NCI-H146 treated with DMSO at 0.1 percent for 48 hours (cell line): Measurements from ENCODE around the gene NCKAP5L.
"Not testable (repeated sequence)": the region's sequence is repeated elsewhere in the genome, so short reads cannot be mapped to it uniquely, and the experiment has no call there.

Experiments used
- DNase-seq: peaks from one replicate; lab custom pipeline; 2025; ENCODE audit not compliant: unreplicated experiment; lab: John Stamatoyannopoulos, UW

The NCKAP5L gene

GRCh38 chr12:49865109-49865781, 37.0 kb upstream of the NCKAP5L start:
- DNase-seq, result no peak

GRCh38 chr12:49864798-49865090, 36.5 kb upstream of the NCKAP5L start:
- DNase-seq, result no peak

GRCh38 chr12:49863946-49864797, 36.0 kb upstream of the NCKAP5L start:
- no peak for DNase-seq

GRCh38 chr12:49860921-49861320, 32.7 kb upstream of the NCKAP5L start:
- DNase-seq, result not testable (repeated sequence)

GRCh38 chr12:49855890-49856289, 27.7 kb upstream of the NCKAP5L start:
- DNase-seq, result not testable (repeated sequence)

GRCh38 chr12:49854976-49855375, 26.8 kb upstream of the NCKAP5L start:
- DNase-seq, result no peak

GRCh38 chr12:49853671-49854070, 25.5 kb upstream of the NCKAP5L start:
- no peak for DNase-seq

GRCh38 chr12:49847161-49847560, 18.9 kb upstream of the NCKAP5L start:
- no peak for DNase-seq

- no peak for DNase-seq
Measured at GRCh38 chr12:49846032-49846431, 17.8 kb upstream of the NCKAP5L start.

- DNase-seq, result no peak
Measured at GRCh38 chr12:49843876-49844437, 15.7 kb upstream of the NCKAP5L start.

GRCh38 chr12:49843411-49843810, 15.2 kb upstream of the NCKAP5L start:
- no peak for DNase-seq

- peak; percentile 91 for DNase-seq
Measured at GRCh38 chr12:49842519-49843352, 14.5 kb upstream of the NCKAP5L start, which contains the start of gene BCDIN3D. BCDIN3D (minus strand) TSS chr12:49843106; CDS start chr12:49843087, 19 bp downstream.

- peak; percentile 29 for DNase-seq
Measured at GRCh38 chr12:49838973-49839633, 10.9 kb upstream of the NCKAP5L start.

- DNase-seq, result no peak
Measured at GRCh38 chr12:49832836-49833421, 4.7 kb upstream of the NCKAP5L start.

- no peak for DNase-seq
Measured at GRCh38 chr12:49831717-49832116, 3.5 kb upstream of the NCKAP5L start.

GRCh38 chr12:49827401-49828099, 663 bp downstream of the NCKAP5L start:
- peak; percentile 40 for DNase-seq

- DNase-seq, result no peak
Measured at GRCh38 chr12:49827051-49827400, 1.2 kb downstream of the NCKAP5L start.

GRCh38 chr12:49825971-49826421, 2.2 kb downstream of the NCKAP5L start:
- DNase-seq, result no peak

GRCh38 chr12:49825360-49825970, 2.7 kb downstream of the NCKAP5L start:
- DNase-seq, result no peak
